RWPE1 (cell line): ENCODE data around the gene CCDC92.
"Not testable (repeated sequence)": the region's sequence is repeated elsewhere in the genome, so short reads cannot be mapped to it uniquely, and the experiment has no call there.

Experiments used
- CTCF ChIA-PET: fragments of 350-600 bp; sonication (Branson Sonifier 250); formaldehyde crosslinking; extraction: SDS; loops from one replicate; lab custom pipeline; 2021; lab: Yijun Ruan, JAX
- POLR2A ChIA-PET: fragments of 400-600 bp; formaldehyde crosslinking; extraction: SDS; loops from one replicate; lab custom pipeline; 2020; ENCODE audit warnings: antibody characterized with exemption; ENCODE audit not compliant: low non-redundant PET; lab: Yijun Ruan, JAX
- DNase-seq: peaks from one replicate; pipeline ENCODE4 v3.0.0; 2012; ENCODE audit warnings: low spot score
- H3K27ac ChIP-seq: fragments of 450-650 bp; 2 replicates; pipeline ENCODE4 v1.5.1; 2017
- CTCF ChIP-seq: fragments of 450-650 bp; conservative IDR thresholded peaks from 2 replicates; pipeline ENCODE4 v1.5.1; 2017; ENCODE audit warnings: low read depth, mild to moderate bottlenecking

CCDC92 gene

GRCh38 chr12:123912415-123913380, 59.9 kb downstream of the CCDC92 start:
- DNase-seq = no peak
- ChIA-PET CTCF (interaction anchor here (0.6 kb wide), 1 partner anchor 861 kb away, joined by 4 read pairs; no protein-coding TSS in a partner anchor), POLR2A (no interaction called here)
- no peak for TF ChIP-seq CTCF
- no peak overlapping the region for H3K27ac ChIP-seq

- DNase-seq, H3K27ac ChIP-seq, POLR2A ChIA-PET: not testable (repeated sequence)
- CTCF ChIA-PET = interaction anchor here (0.6 kb wide), 1 partner anchor 862 kb away, joined by 4 read pairs; no protein-coding TSS in a partner anchor
Measured at GRCh38 chr12:123911672-123912409, 60.8 kb downstream of the CCDC92 start.

- POLR2A ChIA-PET = no interaction called here
- no peak for DNase-seq
- CTCF ChIA-PET = no interaction called here
- H3K27ac ChIP-seq = no peak overlapping the region
- no peak for TF ChIP-seq CTCF
Measured at GRCh38 chr12:123910761-123911193, 61.9 kb downstream of the CCDC92 start.

- DNase-seq = no peak
- no peak for TF ChIP-seq CTCF
- CTCF ChIA-PET = no interaction called here
- POLR2A ChIA-PET = no interaction called here
- H3K27ac ChIP-seq = no peak overlapping the region
Measured at GRCh38 chr12:123910057-123910456, 62.6 kb downstream of the CCDC92 start.

GRCh38 chr12:123908884-123909725, 63.5 kb downstream of the CCDC92 start:
- CTCF ChIA-PET = no interaction called here
- POLR2A ChIA-PET = no interaction called here

More at GRCh38 chr12:123908884-123909725, 63.5 kb downstream of the CCDC92 start:
- no peak for TF ChIP-seq CTCF
- H3K27ac ChIP-seq = no peak overlapping the region
- no peak for DNase-seq
